ENCODE measurements around the gene CPEB3.

DNA sequence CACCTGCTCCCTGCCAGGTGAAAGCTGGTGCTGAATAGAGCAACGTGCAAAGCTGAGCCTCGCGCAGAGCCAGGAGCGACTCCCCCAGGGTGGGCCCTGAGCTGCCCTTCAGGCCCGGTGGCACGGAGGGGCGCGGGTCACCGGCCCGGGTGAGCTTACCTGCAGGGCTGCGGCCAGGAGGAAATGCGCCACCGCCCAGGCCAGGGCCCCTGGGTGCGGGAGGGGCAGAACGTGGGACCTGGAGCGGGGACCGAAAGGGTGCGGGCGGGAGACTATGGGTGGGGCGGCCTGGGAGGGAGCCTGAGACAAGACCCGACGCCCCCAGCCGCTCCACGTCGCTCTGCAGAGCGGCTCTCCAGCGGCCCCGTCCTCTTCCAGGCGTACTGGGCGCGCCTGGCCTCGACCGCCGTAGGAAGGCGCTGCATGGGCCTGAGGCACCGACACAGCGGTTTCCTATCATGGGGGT lies 245.2 kb downstream of the CPEB3 start:
- TF ChIP-seq, protein P1, sequence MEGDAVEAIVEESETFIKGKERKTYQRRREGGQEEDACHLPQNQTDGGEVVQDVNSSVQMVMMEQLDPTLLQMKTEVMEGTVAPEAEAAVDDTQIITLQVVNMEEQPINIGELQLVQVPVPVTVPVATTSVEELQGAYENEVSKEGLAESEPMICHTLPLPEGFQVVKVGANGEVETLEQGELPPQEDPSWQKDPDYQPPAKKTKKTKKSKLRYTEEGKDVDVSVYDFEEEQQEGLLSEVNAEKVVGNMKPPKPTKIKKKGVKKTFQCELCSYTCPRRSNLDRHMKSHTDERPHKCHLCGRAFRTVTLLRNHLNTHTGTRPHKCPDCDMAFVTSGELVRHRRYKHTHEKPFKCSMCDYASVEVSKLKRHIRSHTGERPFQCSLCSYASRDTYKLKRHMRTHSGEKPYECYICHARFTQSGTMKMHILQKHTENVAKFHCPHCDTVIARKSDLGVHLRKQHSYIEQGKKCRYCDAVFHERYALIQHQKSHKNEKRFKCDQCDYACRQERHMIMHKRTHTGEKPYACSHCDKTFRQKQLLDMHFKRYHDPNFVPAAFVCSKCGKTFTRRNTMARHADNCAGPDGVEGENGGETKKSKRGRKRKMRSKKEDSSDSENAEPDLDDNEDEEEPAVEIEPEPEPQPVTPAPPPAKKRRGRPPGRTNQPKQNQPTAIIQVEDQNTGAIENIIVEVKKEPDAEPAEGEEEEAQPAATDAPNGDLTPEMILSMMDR (IDR thresholded peaks at IDR 0.05; ENCODE audit: low read length), result no peak
- TF ChIP-seq EZH2 (IDR thresholded peaks at IDR 0.05; ENCODE audit: borderline replicate concordance, low read length), result no peak
